ENCODE data around the gene SATB1.
"Not testable (repeated sequence)": the region's sequence is repeated elsewhere in the genome, so short reads cannot be mapped to it uniquely, and the experiment has no call there.

Gene SATB1

DNA sequence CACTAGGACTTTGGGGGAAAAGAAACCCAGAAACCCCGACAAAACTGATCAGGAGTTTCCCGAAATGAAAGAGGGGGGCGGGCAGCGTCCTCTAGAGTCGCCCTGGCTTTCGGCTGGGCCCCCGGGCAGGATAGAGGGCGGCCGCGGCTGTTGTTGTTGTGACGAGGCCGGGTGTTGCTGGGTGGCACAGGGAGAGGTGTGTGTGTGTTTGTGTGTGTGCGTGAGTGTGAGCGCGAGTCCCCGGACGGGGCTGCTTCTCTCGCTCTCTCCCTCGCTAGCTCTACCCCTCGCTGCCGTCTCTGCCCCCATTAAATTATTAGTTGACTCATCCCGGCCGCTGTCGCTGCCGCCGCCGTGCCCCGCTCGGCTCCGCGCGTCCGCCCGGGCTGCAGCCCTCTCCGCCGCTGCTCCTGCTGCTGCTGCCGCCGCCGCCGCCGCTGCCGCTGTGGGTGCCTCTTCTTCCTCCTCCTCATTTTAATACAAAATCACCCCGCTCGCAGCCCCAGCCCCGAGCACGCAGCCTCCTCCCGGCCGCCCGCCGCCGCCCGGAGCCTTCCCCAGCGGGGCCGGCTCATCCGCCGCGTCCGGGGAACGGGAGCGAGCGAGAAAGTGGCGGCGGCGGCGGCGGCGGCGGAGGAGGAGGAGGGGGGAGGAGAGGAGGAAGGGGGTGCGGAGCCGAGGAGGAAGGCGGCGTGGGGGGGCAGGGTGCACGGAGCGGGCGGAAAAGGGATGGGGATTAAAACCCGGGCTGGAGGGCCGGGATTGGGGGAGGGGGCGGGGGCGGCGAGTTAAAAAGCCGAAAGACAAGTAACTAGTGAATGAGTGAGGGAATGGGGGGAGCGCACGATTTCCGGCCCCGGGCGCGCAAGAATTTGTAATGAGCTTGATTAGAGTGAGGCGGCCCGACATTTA, at the start of gene SATB1:
TSS of gene SATB1 (minus strand) at position 611 of the 912 bp plus-strand sequence. CDS start 4,372 bp downstream, outside the sequence.
- peak; percentile 74 to 79 for DNase-seq

DNA sequence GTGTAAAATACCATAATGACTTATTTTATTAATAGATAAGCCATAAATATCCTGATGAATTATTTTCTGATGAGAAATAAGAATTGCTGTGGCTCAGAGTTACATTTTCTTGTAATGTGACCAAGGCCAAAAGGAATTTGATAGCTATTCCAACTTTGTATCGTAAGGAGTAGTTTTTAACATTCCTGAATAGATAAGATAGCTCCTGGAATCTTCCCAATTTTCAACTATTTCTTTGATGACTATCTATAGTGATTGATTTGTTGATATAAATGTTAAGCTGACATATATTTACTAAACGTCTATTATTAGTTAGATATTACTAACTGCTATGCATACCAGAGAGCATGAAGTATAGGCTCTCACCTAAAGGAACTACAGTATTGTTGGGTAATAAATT, 49.1 kb upstream of the SATB1 start:
- DNase-seq = no peak

DNA sequence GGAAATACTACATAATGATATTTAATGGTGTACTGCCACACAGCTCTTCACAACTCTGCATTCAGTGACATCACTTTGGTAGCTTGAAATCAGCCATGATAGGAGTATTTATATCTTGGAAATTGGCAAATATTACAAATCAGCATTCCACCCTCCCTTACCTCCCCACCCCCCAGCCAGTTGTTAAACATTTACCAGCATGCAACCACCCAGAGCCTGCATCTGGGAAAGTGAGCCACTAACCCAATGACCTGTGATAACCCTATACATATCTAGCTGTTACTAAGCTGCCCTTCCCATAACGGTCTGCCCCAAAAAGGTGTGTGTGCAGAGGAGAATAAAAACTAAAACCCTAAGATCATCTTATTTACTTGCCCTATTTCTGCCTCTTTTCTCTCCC, 44.6 kb upstream of the SATB1 start:
- DNase-seq = no peak

- DNase-seq = no peak
These were observed 41.0 kb upstream of the SATB1 start for GRCh38 chr3:18466136-18466535.

GRCh38 chr3:18454766-18455165, 29.6 kb upstream of the SATB1 start:
- no peak for DNase-seq

DNA sequence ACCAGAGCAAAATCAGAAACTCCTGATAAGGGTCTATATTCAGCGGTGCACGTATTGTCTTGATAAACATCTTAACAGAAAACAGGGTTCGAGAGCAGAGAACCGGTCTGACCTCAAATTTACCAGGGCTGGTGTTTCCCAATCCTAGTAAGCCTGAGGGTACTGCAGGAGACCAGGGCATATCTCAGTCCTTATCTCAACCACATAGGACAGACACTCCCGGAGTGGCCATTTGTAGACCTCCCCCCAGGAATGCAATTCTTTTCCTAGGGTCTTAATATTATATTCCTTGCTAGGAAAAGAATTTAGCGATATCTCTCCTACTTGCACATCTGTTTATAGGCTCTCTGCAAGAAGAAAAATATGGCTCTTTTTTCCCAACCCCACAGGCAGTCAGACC, 24.5 kb upstream of the SATB1 start:
- not testable (repeated sequence) for DNase-seq

DNA sequence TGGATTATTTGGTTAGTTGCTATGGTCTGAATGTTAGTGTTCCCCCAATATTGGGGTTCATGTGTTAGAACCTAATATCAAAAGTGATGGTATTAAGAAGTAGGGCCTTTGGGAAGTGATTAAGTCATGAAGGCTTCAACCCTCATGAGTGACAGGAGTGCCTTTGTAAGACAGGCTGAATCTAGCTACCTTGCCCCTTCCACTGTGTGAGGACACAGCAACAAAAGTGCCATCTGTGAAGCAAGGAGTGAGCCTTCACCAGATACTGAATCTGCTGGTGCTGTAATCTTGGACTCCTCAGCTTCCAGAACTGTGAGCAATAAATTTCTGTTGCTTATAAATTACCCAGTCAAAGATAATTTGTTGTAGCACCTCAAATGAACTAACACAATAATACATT, 22.6 kb upstream of the SATB1 start:
- no peak for DNase-seq

GRCh38 chr3:18446149-18446825, 21.1 kb upstream of the SATB1 start:
- no peak for DNase-seq

DNA sequence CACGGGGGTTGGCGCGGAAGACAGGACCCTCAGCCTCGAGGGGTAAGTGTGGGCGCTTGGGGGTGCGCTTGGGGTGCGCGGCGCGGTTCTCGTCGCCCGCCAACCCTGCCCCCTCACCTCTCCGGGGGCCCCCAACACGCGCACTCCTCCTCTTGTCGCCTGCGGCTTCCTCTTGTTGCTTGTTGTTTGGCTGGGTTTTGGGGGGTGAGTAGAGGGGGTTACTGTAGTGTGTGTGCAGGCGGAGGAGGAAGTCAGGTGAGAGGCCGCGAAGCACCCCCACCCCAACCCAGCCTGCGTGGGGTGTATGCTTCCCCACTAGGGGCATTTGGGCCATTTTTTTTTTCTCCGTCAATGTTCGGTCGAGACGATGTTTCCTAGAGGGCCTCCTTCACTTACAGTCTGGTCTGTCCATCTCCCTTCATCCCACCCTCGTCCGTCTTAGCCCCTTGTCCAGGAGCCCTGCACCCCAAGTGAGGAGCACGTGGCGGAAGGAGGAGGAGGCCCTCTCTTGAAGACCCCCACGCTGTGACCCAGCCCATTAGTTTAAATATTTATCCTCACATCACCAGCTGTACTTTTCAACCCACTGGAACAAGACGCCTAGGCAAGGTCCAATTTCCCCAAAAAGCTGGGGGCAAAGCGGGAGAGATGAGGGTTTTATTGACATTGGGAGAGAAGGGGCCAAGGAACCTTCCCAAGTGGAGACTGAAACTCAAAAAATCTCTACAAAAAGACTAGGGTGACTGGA, 20.4 kb upstream of the SATB1 start:
- peak; percentile 55 to 71 for DNase-seq

DNA sequence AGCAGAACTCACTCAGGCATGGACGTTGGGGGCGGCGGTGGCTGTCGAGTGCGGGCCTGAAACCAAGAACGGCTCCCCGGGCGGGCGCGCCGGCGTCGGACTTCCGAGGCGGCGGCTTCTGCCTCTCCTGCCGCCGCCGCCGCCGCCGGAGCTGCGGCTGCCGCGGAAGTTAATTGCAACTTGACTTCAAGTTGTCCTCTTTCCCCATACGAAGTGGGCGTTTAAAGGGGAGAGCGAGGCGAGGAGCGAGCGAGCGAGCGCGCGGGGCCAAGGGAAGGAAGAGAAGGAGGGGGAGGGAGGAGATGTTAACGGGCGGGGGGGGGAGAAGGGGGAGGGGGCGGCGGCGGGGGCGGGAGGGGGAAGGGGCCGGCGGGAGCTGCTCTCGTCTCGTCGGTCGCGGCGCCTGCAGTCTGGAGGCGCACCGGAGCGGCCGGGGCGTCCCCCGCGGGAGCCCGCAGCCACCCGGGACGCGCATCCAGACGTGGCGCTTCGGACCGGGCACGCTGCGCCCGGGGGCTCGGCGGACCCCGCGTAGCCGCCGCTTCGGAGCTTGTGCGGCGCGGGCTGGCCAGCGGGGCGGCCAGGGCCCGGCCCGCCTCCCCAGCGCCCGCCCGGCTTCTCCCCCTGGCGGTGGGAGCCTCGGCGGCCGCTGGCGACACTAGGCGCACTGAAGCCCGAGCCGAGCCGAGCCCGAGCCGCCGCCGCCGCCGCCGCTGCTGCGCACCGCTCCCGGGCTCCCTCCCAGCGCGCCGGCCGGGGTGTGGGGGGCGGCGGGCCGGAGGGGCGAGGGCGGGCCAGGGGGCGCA, 19.7 kb upstream of the SATB1 start:
- peak; percentile 67 to 77 for DNase-seq

GRCh38 chr3:18443665-18444594, 18.8 kb upstream of the SATB1 start:
- no peak for DNase-seq

DNA sequence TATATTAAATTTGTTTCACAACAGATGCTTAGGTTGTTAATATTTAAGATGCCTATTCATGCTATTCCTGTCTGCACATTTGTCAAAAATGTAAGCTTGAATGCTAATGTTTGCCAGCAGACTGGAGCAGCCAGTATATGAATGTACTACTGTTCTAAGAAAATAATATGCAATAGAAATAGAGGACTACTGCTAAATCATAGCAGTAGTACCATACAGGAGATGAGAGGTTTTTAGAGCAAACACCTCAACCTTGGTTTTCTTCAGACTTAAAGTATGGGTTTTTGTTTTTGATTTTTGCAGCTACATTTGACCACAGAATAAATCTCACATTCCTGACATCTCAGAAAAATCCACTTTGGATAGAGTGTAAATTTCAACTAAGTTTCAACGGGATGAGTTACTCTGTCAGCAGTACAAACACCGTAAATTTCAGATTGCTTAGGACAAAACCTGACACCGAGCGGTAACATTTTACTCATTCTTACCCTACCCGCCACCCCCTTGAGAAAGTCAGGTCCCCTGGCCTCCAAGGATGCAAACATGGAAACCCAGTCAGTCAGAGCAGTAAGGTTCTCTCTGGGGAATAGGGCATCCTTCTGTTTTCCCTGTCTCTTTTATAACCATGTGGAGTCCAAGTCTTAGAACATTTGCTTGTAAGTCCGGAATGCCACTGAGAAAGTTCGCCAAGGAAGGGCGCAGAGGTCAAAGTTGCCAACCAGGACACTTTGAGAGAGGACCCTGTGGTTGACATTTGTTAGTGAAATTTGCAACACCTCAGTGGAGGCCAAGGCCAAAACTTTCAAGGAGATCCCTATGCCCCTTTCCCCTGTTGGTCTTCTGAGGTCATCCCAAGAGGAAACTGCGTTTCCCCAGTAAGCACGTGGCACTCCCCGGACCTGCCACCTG, 17.9 kb upstream of the SATB1 start:
- DNase-seq = no peak

DNA sequence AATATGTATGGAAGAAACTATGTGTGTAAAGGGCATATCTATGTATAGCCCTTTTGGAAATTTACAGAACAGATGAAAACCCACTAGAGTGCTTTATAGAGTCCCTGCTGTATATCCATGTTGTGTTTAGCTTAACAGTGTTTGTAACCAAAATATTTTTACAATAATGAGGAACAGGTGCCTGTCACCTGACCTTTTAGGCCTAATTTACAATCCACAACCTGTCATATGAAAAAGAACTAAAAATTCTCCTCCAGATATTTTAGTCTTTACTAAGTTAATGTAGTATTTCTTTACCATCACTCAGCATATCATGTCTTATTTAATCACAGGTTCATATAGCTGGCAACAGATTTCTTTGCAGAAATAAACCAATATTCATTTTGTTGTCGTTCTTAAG, 16.4 kb upstream of the SATB1 start:
- DNase-seq = no peak

GRCh38 chr3:18440066-18440722, 15.1 kb upstream of the SATB1 start:
- no peak for DNase-seq

- DNase-seq = no peak
These were observed 14.1 kb upstream of the SATB1 start for GRCh38 chr3:18439281-18439680.

DNA sequence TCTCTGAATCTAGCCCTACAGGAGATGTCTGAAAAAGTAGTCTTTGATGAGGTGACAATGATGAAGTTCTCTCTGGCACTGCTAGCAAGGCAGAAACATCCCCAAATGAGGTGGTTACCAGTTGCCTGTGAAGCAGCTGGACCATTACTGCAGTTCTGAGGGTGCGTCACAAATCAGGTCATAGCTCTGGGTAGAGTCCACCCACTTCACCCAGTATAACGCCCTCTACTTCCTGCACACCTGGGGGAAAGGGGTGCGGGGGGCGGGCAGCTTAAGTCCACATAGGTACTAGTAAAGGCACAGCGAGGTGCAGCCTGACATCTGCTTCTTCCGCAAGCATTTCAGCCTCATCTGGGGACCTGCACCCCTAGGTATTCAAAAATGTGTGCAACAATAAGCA, 13.4 kb upstream of the SATB1 start:
- DNase-seq = no peak

DNA sequence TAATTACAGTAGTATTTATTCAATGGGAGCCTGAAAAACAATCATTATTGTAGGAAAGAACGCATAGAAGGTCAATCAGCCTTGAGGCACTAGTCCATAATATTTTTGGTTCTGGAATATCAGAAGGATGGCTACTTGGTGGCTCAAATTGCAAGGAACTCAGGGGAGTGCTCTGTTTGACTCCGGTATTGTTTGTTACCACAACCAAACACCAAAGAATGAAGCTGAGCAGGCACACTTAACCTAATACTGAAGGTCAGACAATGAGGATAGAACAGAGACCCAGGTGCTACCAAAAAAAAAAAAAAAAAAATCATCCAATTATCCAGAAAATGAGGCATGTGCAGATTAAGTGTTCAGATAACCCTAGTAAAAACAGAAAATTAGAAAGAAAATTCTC, 11.1 kb upstream of the SATB1 start:
- DNase-seq = no peak

- DNase-seq = no peak
These were observed 9.6 kb upstream of the SATB1 start for GRCh38 chr3:18434711-18435110.

- no peak for DNase-seq
These were observed 7.6 kb upstream of the SATB1 start for GRCh38 chr3:18432752-18433151.

- DNase-seq = no peak
These were observed 6.1 kb upstream of the SATB1 start for GRCh38 chr3:18431266-18431665.
